Right cardiac atrium (tissue), 5 donors: ENCODE measurements around the gene GCAT. TPM values are rescaled to one million over a fixed set of nuclear protein-coding genes. Genes with fewer than 3 reads are reported as not detected.

ENCODE experiments used
- microRNA-seq, 2 donors: library from miRNA; unstranded; fragments of <30 nt; microRNA quantifications; one replicate each; pipeline ENCODE4 v1.2.0, GENCODE V29; 2020 to 2021
- polyA plus RNA-seq: library from polyadenylated mRNA; stranded (reverse); fragments of 200-250 nt; gene quantifications from one replicate; pipeline ENCODE4 v1.2.3, GENCODE V29; 2013
- total RNA-seq, 4 donors: library from RNA; stranded (reverse); fragmentation: NEBNext Ultra II Directional; extraction: Animal tissue kit (Norgen Biotek cat#: 25700); gene quantifications; one replicate each; pipeline ENCODE4 v1.2.1, GENCODE V29; 2021
- donor health status: healthy with polysubstance abuse.
- donor health status: DM: no; HTN: yes; CAD: no.
- donor health status: DM: no; HTN: no; CAD: no.
- donor health status: DM: no; HTN: yes; CAD: no; lungs with severe emphysema.
- donor health status: DM: yes; HTN: yes; CAD: no.

Gene GCAT
- total and polyA plus RNA-seq, 5 donors = 10.3 to 20.2 (median 18.2) TPM

Small RNA genes lying within 50 kb of the gene (microRNA-seq; reads per million reads assigned to microRNA genes)
- gene MIR659 = 0.42 to 0.54 reads per million in 2 donors

Other genes starting within 250 kb of the GCAT start
- gene CDC42EP1, start 247.5 kb upstream of the GCAT start, total RNA-seq = 10 to 100 TPM; 19.7 to 31.3 (median 21.7) TPM
- 20.7 TPM for gene CDC42EP1, start 247.5 kb upstream of the GCAT start, polyA plus RNA-seq
- gene LGALS2, start 227.8 kb upstream of the GCAT start, total RNA-seq = under 1 TPM in 1 of 4 donors, not detected in 3; 0.44 TPM
- not detected for gene LGALS2, start 227.8 kb upstream of the GCAT start, polyA plus RNA-seq
- 10 to 100 TPM; 23.3 to 29.0 (median 26.0) TPM for gene GGA1, start 199.1 kb upstream of the GCAT start, total RNA-seq
- 27.2 TPM for gene GGA1, start 199.1 kb upstream of the GCAT start, polyA plus RNA-seq
- gene SH3BP1, start 168.3 kb upstream of the GCAT start, total RNA-seq = 1 to 10 TPM; 1.9 to 4.8 (median 3.1) TPM
- gene SH3BP1, start 168.3 kb upstream of the GCAT start, polyA plus RNA-seq = 1.4 TPM
- gene PDXP, start 149.2 kb upstream of the GCAT start, total RNA-seq = 10 to 100 TPM; 18.6 to 21.7 (median 20.4) TPM
- gene PDXP, start 149.2 kb upstream of the GCAT start, polyA plus RNA-seq = 21.0 TPM
- 100 to 1,000 TPM; 438 to 693 (median 551) TPM for gene LGALS1, start 132.3 kb upstream of the GCAT start, total RNA-seq
- gene LGALS1, start 132.3 kb upstream of the GCAT start, polyA plus RNA-seq = 1,338 TPM
- 10 to 100 TPM; 13.5 to 16.4 (median 14.4) TPM for gene NOL12, start 121.6 kb upstream of the GCAT start, total RNA-seq
- 16.3 TPM for gene NOL12, start 121.6 kb upstream of the GCAT start, polyA plus RNA-seq
- gene TRIOBP, start 110.9 kb upstream of the GCAT start, total RNA-seq = 100 to 1,000 TPM in 1 of 4 donors, 10 to 100 TPM in 3; 84.8 to 105 (median 92.5) TPM
- gene TRIOBP, start 110.9 kb upstream of the GCAT start, polyA plus RNA-seq = 82.1 TPM
- not detected for gene GALR3, start 15.4 kb downstream of the GCAT start, total RNA-seq
- gene GALR3, start 15.4 kb downstream of the GCAT start, polyA plus RNA-seq = not detected
- 10 to 100 TPM; 10.9 to 16.5 (median 14.5) TPM for gene ANKRD54, start 36.4 kb downstream of the GCAT start, total RNA-seq
- 12.1 TPM for gene ANKRD54, start 36.4 kb downstream of the GCAT start, polyA plus RNA-seq
- gene EIF3L, start 41.5 kb downstream of the GCAT start, total RNA-seq = 100 to 1,000 TPM; 291 to 354 (median 334) TPM
- gene EIF3L, start 41.5 kb downstream of the GCAT start, polyA plus RNA-seq = 144 TPM
- gene MICALL1, start 98.4 kb downstream of the GCAT start, total RNA-seq = 10 to 100 TPM; 11.5 to 17.0 (median 14.2) TPM
- 9.8 TPM for gene MICALL1, start 98.4 kb downstream of the GCAT start, polyA plus RNA-seq
- under 1 TPM; 0.19 to 0.46 (median 0.27) TPM for gene C22orf23, start 145.7 kb downstream of the GCAT start, total RNA-seq
- gene C22orf23, start 145.7 kb downstream of the GCAT start, polyA plus RNA-seq = 0.54 TPM
- gene POLR2F, start 145.8 kb downstream of the GCAT start, total RNA-seq = 10 to 100 TPM; 62.1 to 85.5 (median 76.9) TPM
- gene POLR2F, start 145.8 kb downstream of the GCAT start, polyA plus RNA-seq = 159 TPM
- 1 to 10 TPM; 3.5 to 5.9 (median 4.6) TPM for gene SOX10, start 176.6 kb downstream of the GCAT start, total RNA-seq
- 5.8 TPM for gene SOX10, start 176.6 kb downstream of the GCAT start, polyA plus RNA-seq
- 10 to 100 TPM; 23.8 to 26.5 (median 25.0) TPM for gene PICK1, start 249.5 kb downstream of the GCAT start, total RNA-seq
- 31.3 TPM for gene PICK1, start 249.5 kb downstream of the GCAT start, polyA plus RNA-seq